Raji (cell line): ENCODE results near the gene OR51A2.
"Not testable (repeated sequence)": the region's sequence is repeated elsewhere in the genome, so short reads cannot be mapped to it uniquely, and the experiment has no call there.

Experiments used
- POLR2A ChIP-seq: IDR thresholded peaks from 2 replicates; pipeline ENCODE4 v1.6.1; 2011; ENCODE audit warnings: low read depth, low read length, control low read depth; ENCODE audit not compliant: insufficient read depth

OR51A2 gene

GRCh38 chr11:4955613-4956012 is at the start of gene OR51A2:
OR51A2 (minus strand) TSS chr11:4955713; CDS start chr11:4955713, 0 bp downstream.
- TF ChIP-seq POLR2A, result not testable (repeated sequence)

- no peak for TF ChIP-seq POLR2A
These were observed 49.1 kb upstream of the OR51A2 start for GRCh38 chr11:5004424-5005274.

GRCh38 chr11:4994551-4994950 is 39.0 kb upstream of the OR51A2 start, which contains the start of gene OR51L1:
OR51L1 (plus strand) TSS chr11:4994851; CDS start chr11:4998983, 4,132 bp downstream.
- no peak for TF ChIP-seq POLR2A

GRCh38 chr11:4991060-4991459 is 35.5 kb upstream of the OR51A2 start:
- no peak for TF ChIP-seq POLR2A

- TF ChIP-seq POLR2A, result no peak
These were observed 28.3 kb upstream of the OR51A2 start for GRCh38 chr11:4983841-4984240.

GRCh38 chr11:4982678-4983077 is 27.2 kb upstream of the OR51A2 start:
- no peak for TF ChIP-seq POLR2A

- no peak for TF ChIP-seq POLR2A
These were observed 23.5 kb upstream of the OR51A2 start for GRCh38 chr11:4979036-4979435.

GRCh38 chr11:4975436-4975835 is 19.9 kb upstream of the OR51A2 start:
- no peak for TF ChIP-seq POLR2A

- TF ChIP-seq POLR2A, result no peak
These were observed 7.3 kb upstream of the OR51A2 start for GRCh38 chr11:4962816-4963215.

- no peak for TF ChIP-seq POLR2A
These were observed 5.4 kb upstream of the OR51A2 start for GRCh38 chr11:4960877-4961276.

- TF ChIP-seq POLR2A, result no peak
These were observed 1.9 kb upstream of the OR51A2 start for GRCh38 chr11:4957396-4957795.

- TF ChIP-seq POLR2A, result no peak
These were observed 8.0 kb downstream of the OR51A2 start, which contains the start of gene OR51A4 for GRCh38 chr11:4947505-4947904. OR51A4 (minus strand) TSS chr11:4947605; CDS start chr11:4947100, 505 bp downstream.

GRCh38 chr11:4936745-4937144 is 18.8 kb downstream of the OR51A2 start:
- no peak for TF ChIP-seq POLR2A

- no peak for TF ChIP-seq POLR2A
These were observed 22.8 kb downstream of the OR51A2 start for GRCh38 chr11:4932751-4933150.

- no peak for TF ChIP-seq POLR2A
These were observed 28.9 kb downstream of the OR51A2 start for GRCh38 chr11:4926608-4927007.

GRCh38 chr11:4924239-4924638 is 31.3 kb downstream of the OR51A2 start, which contains the start of gene OR51G1:
OR51G1 (minus strand) TSS chr11:4924339; CDS start chr11:4924339, 0 bp downstream.
- no peak for TF ChIP-seq POLR2A
